ENCODE data around the gene APOB. TPM values are rescaled to one million over a fixed set of nuclear protein-coding genes. Genes with fewer than 3 reads are reported as not detected.

The APOB gene
- total and polyA plus RNA-seq, 2 of the 13 experiments (the other 11 are each of a cell fraction or from before 2014, with no cell fraction given): 1,569 to 2,515 TPM

DNA sequence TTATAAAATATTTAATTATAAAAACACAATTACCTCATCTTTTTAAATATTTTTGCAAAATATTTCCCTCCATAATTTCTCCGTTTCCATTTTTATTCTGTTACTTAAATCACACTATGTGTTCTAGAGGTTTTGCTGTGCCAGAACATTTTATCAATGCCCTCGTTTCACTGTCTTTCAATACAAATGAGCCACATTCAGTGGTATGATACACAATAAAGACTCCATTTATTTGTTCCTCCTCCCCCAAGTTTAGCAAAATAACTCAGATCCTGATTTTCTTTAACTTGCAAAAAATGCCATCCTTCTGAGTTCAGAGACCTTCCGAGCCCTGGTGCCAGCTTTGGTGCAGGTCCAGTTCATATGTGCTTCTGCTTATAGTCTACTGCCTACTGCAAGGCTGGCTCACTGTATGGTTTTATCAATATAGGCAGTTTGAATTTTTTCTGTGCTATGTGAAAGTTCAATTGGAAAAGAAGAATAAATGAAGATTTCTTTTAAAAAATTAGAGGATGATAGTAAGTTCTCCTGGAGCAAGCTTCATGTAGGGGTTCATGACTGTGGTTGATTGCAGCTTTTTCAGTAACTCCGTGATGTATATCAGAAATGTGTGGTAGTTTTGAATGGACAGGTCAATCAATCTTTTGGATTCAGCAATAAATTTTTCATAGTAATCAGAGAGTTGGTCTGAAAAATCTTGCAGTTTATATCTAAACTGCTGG lies 42.5 kb downstream of the APOB start:
- WGBS (ENCODE audit: low lambda C conversion rate): 96% methylated on average over 4 of the region's 4 CpGs
- Histone ChIP-seq H3K27ac (ENCODE audit: extremely low read length, insufficient read depth, low read length) (no peak overlapping the region), H2AFZ (ENCODE audit: low read length) (no peak overlapping the region), H3K4me2 (ENCODE audit: low read depth, low read length) (no peak overlapping the region), H3K36me3 (replicated peaks in 1 of 2; ENCODE audit: control insufficient read depth in 1 of 2, insufficient read depth in 2 of 2, low read length in 2 of 2) (peaks cover 23 to 51% of the 10 kb centered on the region in 2 experiments), H3K9ac (ENCODE audit: insufficient read depth, low read depth, low read length) (no peak overlapping the region), H3K4me3 (replicated peaks in 1 of 3; ENCODE audit: insufficient read depth in 1 of 3, low read depth in 2 of 3, low read length in 3 of 3) (no peak overlapping the region), H3K4me1 (ENCODE audit: insufficient read depth, low read length) (peaks cover 26% of the 10 kb centered on the region), H3K9me3 (ENCODE audit: low read length) (no peaks in the 10 kb centered on the region), H4K20me1 (ENCODE audit: insufficient read depth, low read length) (peaks cover 68% of the 10 kb centered on the region), H3K27me3 (ENCODE audit: control insufficient read depth in 1 of 2, insufficient read depth in 2 of 2, low read length in 2 of 2) (no peaks in the 10 kb centered on the region), H3K79me2 (ENCODE audit: insufficient read depth, low read length) (peaks cover 6% of the 10 kb centered on the region)
- POLR2A ChIA-PET: no interaction called here
- CTCF ChIA-PET (ENCODE audit: low intra/inter-chr PET ratio, low total read pairs): no interaction called here
- intact Hi-C loops (cut with micrococcal nuclease; ENCODE audit: unreplicated experiment): loop anchor here (10.0 kb wide), 1 partner anchor 407 kb away; no protein-coding TSS in a partner anchor
- no peak for ATAC-seq
- BruUV-seq (replicated peaks): TSS peak; percentile 36
- FAIRE-seq: no peak
- in situ Hi-C loops (cut with HindIII; ENCODE audit: extremely low pct_ligation_motif_present, low pct_unique_long_range_greater_than_20kb): no loop called here
- no peak for DNase-seq (ENCODE audit: low spot score)
- TF ChIP-seq MTA3 (CRISPR knock-in tag; IDR thresholded peaks at IDR 0.05) (no peak), RBFOX2 (IDR thresholded peaks at IDR 0.05; ENCODE audit: low read depth, low read length) (peak; percentile 11), SSRP1 (CRISPR knock-in tag; IDR thresholded peaks at IDR 0.05) (peak; percentile 99), FOXM1 (CRISPR knock-in tag; IDR thresholded peaks at IDR 0.05) (no peak), SMYD3 (CRISPR knock-in tag; IDR thresholded peaks at IDR 0.05) (peak; percentile 62; the same call in 1 of the 2 replicates), MYPOP (CRISPR knock-in tag; IDR thresholded peaks at IDR 0.05) (peak; percentile 29; the same call in 1 of the 2 replicates), ZBTB8A (CRISPR knock-in tag; IDR thresholded peaks at IDR 0.05; ENCODE audit: borderline replicate concordance, low read depth) (0 out of 2 replicates have a peak, but pooled peaks have one; percentile 12), ZHX2 (IDR thresholded peaks at IDR 0.05; ENCODE audit: low read depth) (no peak), ZHX2 (CRISPR knock-in tag; IDR thresholded peaks at IDR 0.05; ENCODE audit: borderline replicate concordance) (0 out of 2 replicates have a peak, but pooled peaks have one; percentile 41), CREB1 (IDR thresholded peaks at IDR 0.05) (no peak), CREB1 (CRISPR knock-in tag; IDR thresholded peaks at IDR 0.05) (peak; percentile 43; the same call in 1 of the 2 replicates), SAFB2 (CRISPR knock-in tag; IDR thresholded peaks at IDR 0.05; ENCODE audit: borderline replicate concordance, low read depth) (peak; percentile 84; the same call in 1 of the 2 replicates), ZMYM3 (CRISPR knock-in tag; IDR thresholded peaks at IDR 0.05) (no peak), SALL1 (CRISPR knock-in tag; IDR thresholded peaks at IDR 0.05) (peak; percentile 16; the same call in 1 of the 2 replicates), KLF16 (CRISPR knock-in tag; IDR thresholded peaks at IDR 0.05) (0 out of 4 replicates have a peak, but pooled peaks of 1 of the 2 experiments have one; percentile 30)
- TF ChIP-seq, protein P1, sequence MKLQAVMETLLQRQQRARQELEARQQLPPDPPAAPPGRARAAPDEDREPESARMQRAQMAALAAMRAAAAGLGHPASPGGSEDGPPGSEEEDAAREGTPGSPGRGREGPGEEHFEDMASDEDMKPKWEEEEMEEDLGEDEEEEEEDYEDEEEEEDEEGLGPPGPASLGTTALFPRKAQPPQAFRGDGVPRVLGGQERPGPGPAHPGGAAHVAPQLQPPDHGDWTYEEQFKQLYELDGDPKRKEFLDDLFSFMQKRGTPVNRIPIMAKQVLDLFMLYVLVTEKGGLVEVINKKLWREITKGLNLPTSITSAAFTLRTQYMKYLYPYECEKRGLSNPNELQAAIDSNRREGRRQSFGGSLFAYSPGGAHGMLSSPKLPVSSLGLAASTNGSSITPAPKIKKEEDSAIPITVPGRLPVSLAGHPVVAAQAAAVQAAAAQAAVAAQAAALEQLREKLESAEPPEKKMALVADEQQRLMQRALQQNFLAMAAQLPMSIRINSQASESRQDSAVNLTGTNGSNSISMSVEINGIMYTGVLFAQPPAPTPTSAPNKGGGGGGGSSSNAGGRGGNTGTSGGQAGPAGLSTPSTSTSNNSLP (IDR thresholded peaks at IDR 0.05; ENCODE audit: low read depth, low read length): peak; percentile 59; the same call in 1 of the 2 replicates

All from HepG2 (cell line).